Measurements from ENCODE around the gene NAA25.

DNA sequence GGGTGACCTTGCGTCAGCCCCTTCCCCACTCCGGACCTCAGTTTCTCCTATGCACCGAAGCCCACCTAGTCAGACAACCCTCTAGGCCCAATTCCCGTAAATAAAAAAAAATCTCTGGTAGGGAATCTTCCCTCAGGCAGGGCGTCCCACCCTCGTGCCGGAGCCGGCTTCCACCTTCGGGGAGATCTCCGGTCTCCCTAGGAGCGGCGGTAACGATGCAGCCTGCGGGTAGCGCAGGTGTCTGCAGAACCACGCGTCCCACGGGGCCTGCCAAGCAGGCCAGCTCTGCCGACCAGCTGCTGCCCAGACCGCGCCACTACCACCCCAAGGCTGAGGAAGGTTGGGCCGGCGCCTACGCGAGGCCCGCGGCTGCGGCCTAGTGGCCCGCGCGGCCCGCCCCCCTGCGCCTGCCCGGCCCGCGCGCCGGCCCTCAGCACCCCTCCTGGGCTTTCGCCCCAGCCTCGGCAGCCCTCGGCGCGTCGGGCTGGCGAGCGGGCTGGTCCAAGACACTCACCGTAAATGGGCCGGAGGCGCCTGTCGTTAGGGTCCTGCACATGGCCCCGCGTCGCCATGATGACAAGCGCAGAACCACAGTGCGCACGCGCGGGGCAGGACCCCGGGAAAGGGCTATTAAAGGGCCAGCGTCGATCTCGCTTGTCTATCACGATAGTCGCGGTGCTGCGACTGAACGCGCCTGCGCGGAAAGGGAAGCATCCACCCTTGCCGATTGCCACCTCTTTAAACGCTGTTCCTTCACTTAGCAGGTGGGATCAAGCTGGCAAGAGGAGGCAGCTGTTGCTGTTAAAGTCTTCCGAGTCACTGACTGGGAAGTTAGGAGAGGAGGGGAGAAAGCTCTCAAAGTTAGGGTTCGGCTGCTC, at the start of gene NAA25:
- TF ChIP-seq, protein P1, sequence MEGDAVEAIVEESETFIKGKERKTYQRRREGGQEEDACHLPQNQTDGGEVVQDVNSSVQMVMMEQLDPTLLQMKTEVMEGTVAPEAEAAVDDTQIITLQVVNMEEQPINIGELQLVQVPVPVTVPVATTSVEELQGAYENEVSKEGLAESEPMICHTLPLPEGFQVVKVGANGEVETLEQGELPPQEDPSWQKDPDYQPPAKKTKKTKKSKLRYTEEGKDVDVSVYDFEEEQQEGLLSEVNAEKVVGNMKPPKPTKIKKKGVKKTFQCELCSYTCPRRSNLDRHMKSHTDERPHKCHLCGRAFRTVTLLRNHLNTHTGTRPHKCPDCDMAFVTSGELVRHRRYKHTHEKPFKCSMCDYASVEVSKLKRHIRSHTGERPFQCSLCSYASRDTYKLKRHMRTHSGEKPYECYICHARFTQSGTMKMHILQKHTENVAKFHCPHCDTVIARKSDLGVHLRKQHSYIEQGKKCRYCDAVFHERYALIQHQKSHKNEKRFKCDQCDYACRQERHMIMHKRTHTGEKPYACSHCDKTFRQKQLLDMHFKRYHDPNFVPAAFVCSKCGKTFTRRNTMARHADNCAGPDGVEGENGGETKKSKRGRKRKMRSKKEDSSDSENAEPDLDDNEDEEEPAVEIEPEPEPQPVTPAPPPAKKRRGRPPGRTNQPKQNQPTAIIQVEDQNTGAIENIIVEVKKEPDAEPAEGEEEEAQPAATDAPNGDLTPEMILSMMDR (conservative IDR thresholded peaks at IDR 0.05; ENCODE audit: low read depth, low read length): no peak
- no peak for TF ChIP-seq EZH2 (IDR thresholded peaks at IDR 0.05; ENCODE audit: borderline replicate concordance, low read depth, low read length, poor library complexity, severe bottlenecking)
